ENCODE data around the gene PIGA.
"Not testable (repeated sequence)": the region's sequence is repeated elsewhere in the genome, so short reads cannot be mapped to it uniquely, and the experiment has no call there.

- not testable (repeated sequence) for TF ChIP-seq CTCF, POLR2A (IDR thresholded peaks at IDR 0.05)
Measured at GRCh38 chrX:15273275-15273674, 62.0 kb downstream of the PIGA start.
